Measurements from ENCODE around the gene TMC2.

TMC2 gene

GRCh38 chr20:2653556-2654383 lies 117.4 kb downstream of the TMC2 start:
- Mint-ChIP-seq H3K4me1 (peaks cover 29% of the 10 kb centered on the region), H3K4me3 (peak overlapping the region; percentile 89), H3K36me3 (ENCODE audit: low read depth) (peaks cover 46% of the 10 kb centered on the region), H3K9me3 (no peaks in the 10 kb centered on the region), H3K27me3 (ENCODE audit: low read depth, poor library complexity) (peaks cover under 1% of the 10 kb centered on the region), H3K27ac (peak overlapping the region; percentile 85)
- TF ChIP-seq CTCF (IDR thresholded peaks at IDR 0.05) = no peak
- no peak for DNase-seq

GRCh38 chr20:2654384-2654822 lies 118.0 kb downstream of the TMC2 start:
- peak overlapping the region; percentile 85 for H3K27ac Mint-ChIP-seq
- no peak for DNase-seq
- peak overlapping the region; percentile 89 for H3K4me3 Mint-ChIP-seq
- peaks cover 29% of the 10 kb centered on the region for H3K4me1 Mint-ChIP-seq
- no peaks in the 10 kb centered on the region for H3K9me3 Mint-ChIP-seq
- peaks cover 3% of the 10 kb centered on the region for H3K27me3 Mint-ChIP-seq (ENCODE audit: low read depth, poor library complexity)
- H3K36me3 Mint-ChIP-seq (ENCODE audit: low read depth) = peaks cover 52% of the 10 kb centered on the region
- TF ChIP-seq CTCF (IDR thresholded peaks at IDR 0.05) = no peak

- peaks cover 52% of the 10 kb centered on the region for H3K36me3 Mint-ChIP-seq (ENCODE audit: low read depth)
- H3K27ac Mint-ChIP-seq = peak overlapping the region; percentile 85
Observed at GRCh38 chr20:2654831-2655230, 118.5 kb downstream of the TMC2 start.

GRCh38 chr20:2655331-2656116 lies 119.2 kb downstream of the TMC2 start:
- Mint-ChIP-seq H3K27me3 (ENCODE audit: low read depth, poor library complexity) (peaks cover 3% of the 10 kb centered on the region), H3K36me3 (ENCODE audit: low read depth) (peaks cover 56% of the 10 kb centered on the region), H3K27ac (peak overlapping the region; percentile 85), H3K9me3 (no peaks in the 10 kb centered on the region), H3K4me3 (no peak overlapping the region), H3K4me1 (peaks cover 29% of the 10 kb centered on the region)
- TF ChIP-seq CTCF (IDR thresholded peaks at IDR 0.05) = no peak
- DNase-seq = no peak

More at GRCh38 chr20:2654831-2655230, 118.5 kb downstream of the TMC2 start:
- H3K27me3 Mint-ChIP-seq (ENCODE audit: low read depth, poor library complexity) = peaks cover 3% of the 10 kb centered on the region
- TF ChIP-seq CTCF (IDR thresholded peaks at IDR 0.05) = no peak
- DNase-seq = no peak
- H3K4me3 Mint-ChIP-seq = peak overlapping the region; percentile 89
- H3K9me3 Mint-ChIP-seq = no peaks in the 10 kb centered on the region
- H3K4me1 Mint-ChIP-seq = peaks cover 29% of the 10 kb centered on the region

GRCh38 chr20:2656471-2657117 lies 120.2 kb downstream of the TMC2 start:
- Mint-ChIP-seq H3K36me3 (ENCODE audit: low read depth) (peaks cover 63% of the 10 kb centered on the region), H3K9me3 (no peaks in the 10 kb centered on the region), H3K4me3 (no peak overlapping the region), H3K27me3 (ENCODE audit: low read depth, poor library complexity) (peaks cover 3% of the 10 kb centered on the region), H3K4me1 (peaks cover 24% of the 10 kb centered on the region), H3K27ac (no peak overlapping the region)
- no peak for DNase-seq
- no peak for TF ChIP-seq CTCF (IDR thresholded peaks at IDR 0.05)
